Ascending aorta (tissue), 2 donors: Measurements from ENCODE around the gene POFUT1. TPM values are rescaled to one million over a fixed set of nuclear protein-coding genes. Genes with fewer than 3 reads are reported as not detected.
"Not testable (repeated sequence)": the region's sequence is repeated elsewhere in the genome, so short reads cannot be mapped to it uniquely, and the experiment has no call there.

ENCODE experiments used
- DNase-seq, 2 donors: peaks; one replicate each; pipeline ENCODE4 v3.0.0-alpha.2; 2019; ENCODE audit warnings: low spot score in 2 of 2
- H3K27ac ChIP-seq, 2 donors: fragments of 200-600 bp; sonication (generic); one replicate each; pipeline ENCODE4 v1.5.1; 2016 to 2017; ENCODE audit warnings: mild to moderate bottlenecking in 1 of 2
- H3K27me3 ChIP-seq: fragments of 200-600 bp; sonication (generic); one replicate; pipeline ENCODE4 v1.5.1; 2017
- H3K36me3 ChIP-seq, 2 donors: fragments of 200-600 bp; sonication (generic); one replicate each; pipeline ENCODE4 v1.5.1; 2016
- H3K4me1 ChIP-seq, 2 donors: fragments of 200-600 bp; sonication (generic); one replicate each; pipeline ENCODE4 v1.5.1; 2016 to 2017; ENCODE audit warnings: mild to moderate bottlenecking in 1 of 2
- H3K4me3 ChIP-seq, 2 donors: fragments of 200-600 bp; sonication (generic); one replicate each; pipeline ENCODE4 v1.5.1; 2016 to 2017; ENCODE audit warnings: mild to moderate bottlenecking in 1 of 2
- H3K9me3 ChIP-seq, 2 donors: fragments of 200-600 bp; sonication (generic); one replicate each; pipeline ENCODE4 v1.5.1; 2016
- intact Hi-C: fragments of 100-400 bp; cut with DNase I; formaldehyde crosslinking; loops from one replicate; pipeline ENCODE4 v1.15.1; 2023
- total RNA-seq: library from RNA; depleted of rRNA; stranded (reverse); fragments of >200 nt; gene quantifications from one replicate; pipeline ENCODE4 v1.1.0, GENCODE V29; 2016
- TF ChIP-seq, protein P1 (sequence below), 3 experiments: fragments of 200-600 bp in 2 of 3; fragments of 450-650 bp in 1 of 3; sonication (generic) in 2 of 3; IDR thresholded peaks; one replicate each; pipeline ENCODE4 v1.5.1; 2016 to 2019; ENCODE audit warnings: antibody characterized with exemption in 3 of 3, mild to moderate bottlenecking in 1 of 3, moderate library complexity in 1 of 3

POFUT1 gene
- total RNA-seq, 1 donor from 2014 or later = 29.8 TPM

- H3K36me3 ChIP-seq = peaks cover 31 to 35% of the 10 kb centered on the region in 2 donors
- H3K4me1 ChIP-seq = no peaks in the 10 kb centered on the region
- no peak for DNase-seq
- intact Hi-C loops = no loop called here
- H3K9me3 ChIP-seq = no peaks in the 10 kb centered on the region
- no peaks in the 10 kb centered on the region for H3K27me3 ChIP-seq
- TF ChIP-seq, protein P1, sequence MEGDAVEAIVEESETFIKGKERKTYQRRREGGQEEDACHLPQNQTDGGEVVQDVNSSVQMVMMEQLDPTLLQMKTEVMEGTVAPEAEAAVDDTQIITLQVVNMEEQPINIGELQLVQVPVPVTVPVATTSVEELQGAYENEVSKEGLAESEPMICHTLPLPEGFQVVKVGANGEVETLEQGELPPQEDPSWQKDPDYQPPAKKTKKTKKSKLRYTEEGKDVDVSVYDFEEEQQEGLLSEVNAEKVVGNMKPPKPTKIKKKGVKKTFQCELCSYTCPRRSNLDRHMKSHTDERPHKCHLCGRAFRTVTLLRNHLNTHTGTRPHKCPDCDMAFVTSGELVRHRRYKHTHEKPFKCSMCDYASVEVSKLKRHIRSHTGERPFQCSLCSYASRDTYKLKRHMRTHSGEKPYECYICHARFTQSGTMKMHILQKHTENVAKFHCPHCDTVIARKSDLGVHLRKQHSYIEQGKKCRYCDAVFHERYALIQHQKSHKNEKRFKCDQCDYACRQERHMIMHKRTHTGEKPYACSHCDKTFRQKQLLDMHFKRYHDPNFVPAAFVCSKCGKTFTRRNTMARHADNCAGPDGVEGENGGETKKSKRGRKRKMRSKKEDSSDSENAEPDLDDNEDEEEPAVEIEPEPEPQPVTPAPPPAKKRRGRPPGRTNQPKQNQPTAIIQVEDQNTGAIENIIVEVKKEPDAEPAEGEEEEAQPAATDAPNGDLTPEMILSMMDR (IDR thresholded peaks at IDR 0.05) = no peak
- no peak overlapping the region for H3K27ac ChIP-seq
- H3K4me3 ChIP-seq = no peak overlapping the region
These were observed 39.3 kb upstream of the POFUT1 start for GRCh38 chr20:32168184-32168910.

DNA sequence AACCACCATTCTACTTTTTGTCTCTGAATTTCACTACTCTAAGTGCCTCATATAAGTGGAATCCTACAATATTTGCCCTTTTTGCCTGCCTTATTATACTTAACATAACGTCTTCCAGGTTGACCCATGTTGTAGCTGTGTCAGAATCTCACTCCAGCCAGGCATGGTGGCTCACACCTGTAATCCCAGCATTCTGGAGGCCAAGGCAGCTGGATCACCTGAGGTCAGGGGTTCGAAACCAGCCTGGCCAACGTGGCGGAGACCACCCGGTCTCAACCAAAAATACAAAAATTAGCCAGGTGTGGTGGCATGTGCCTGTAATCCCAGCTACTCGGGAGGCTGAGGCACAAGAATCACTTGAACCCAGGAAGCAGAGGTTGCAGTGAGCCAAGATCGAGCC is 30.0 kb upstream of the POFUT1 start:
- H3K27ac ChIP-seq, H3K4me3 ChIP-seq, H3K4me1 ChIP-seq, intact Hi-C loops, H3K27me3 ChIP-seq, H3K36me3 ChIP-seq, DNase-seq, H3K9me3 ChIP-seq: not testable (repeated sequence)

DNA sequence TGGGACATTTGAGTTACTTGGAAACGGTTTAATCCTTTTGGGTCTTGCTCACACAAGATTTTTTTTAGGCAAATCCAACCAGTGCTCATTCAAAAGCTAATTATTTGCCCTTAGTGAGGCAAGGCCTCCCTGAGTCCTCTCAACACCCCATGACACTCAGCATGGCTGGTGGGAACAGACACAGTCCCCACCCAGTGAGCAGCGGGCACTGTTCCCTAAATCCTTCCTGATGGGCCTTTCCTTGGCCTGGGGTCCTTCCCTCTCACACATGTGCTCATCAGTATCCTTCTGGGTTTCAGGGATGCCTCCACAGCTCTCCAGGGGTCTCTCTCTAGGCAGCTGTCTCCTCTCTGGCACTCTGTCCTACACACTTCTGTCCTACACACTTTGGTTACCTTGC is 28.2 kb upstream of the POFUT1 start:
- TF ChIP-seq, protein P1 (IDR thresholded peaks at IDR 0.05) = no peak
- Histone ChIP-seq H3K4me1 (no peaks in the 10 kb centered on the region), H3K36me3 (no peaks in the 10 kb centered on the region), H3K27me3 (no peaks in the 10 kb centered on the region), H3K27ac (no peak overlapping the region), H3K9me3 (no peaks in the 10 kb centered on the region), H3K4me3 (no peak overlapping the region)
- intact Hi-C loops = no loop called here
- DNase-seq = no peak

DNA sequence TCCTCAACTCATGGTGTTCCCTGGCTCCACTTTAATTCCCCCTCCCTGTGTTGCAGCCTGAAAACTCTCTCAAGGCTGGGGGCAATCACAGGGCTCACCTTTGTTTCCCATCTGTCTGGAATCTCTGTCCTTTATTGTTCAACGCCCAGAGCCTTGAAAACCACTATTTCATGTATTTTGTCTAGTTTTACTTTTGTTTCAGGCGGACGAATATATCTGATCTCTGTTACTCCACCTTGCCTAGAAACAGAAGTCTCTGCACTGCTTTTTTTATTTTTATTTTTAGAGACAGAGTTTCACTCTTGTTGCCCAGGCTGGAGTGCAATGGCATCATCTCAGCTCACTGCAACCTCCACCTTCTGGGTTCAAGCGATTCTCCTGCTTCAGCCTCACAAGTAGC is 27.7 kb upstream of the POFUT1 start:
- TF ChIP-seq, protein P1 (IDR thresholded peaks at IDR 0.05) = no peak
- DNase-seq = no peak
- Histone ChIP-seq H3K36me3 (no peaks in the 10 kb centered on the region), H3K27ac (no peak overlapping the region), H3K4me1 (no peaks in the 10 kb centered on the region), H3K27me3 (no peaks in the 10 kb centered on the region), H3K4me3 (no peak overlapping the region), H3K9me3 (no peaks in the 10 kb centered on the region)
- intact Hi-C loops = no loop called here

- H3K4me1 ChIP-seq = no peaks in the 10 kb centered on the region
- no peaks in the 10 kb centered on the region for H3K27me3 ChIP-seq
- H3K4me3 ChIP-seq = no peak overlapping the region
- H3K36me3 ChIP-seq = no peaks in the 10 kb centered on the region
- DNase-seq = no peak
- intact Hi-C loops = no loop called here
- TF ChIP-seq, protein P1 (IDR thresholded peaks at IDR 0.05) = no peak
- no peak overlapping the region for H3K27ac ChIP-seq
- no peaks in the 10 kb centered on the region for H3K9me3 ChIP-seq
These were observed 26.1 kb upstream of the POFUT1 start for GRCh38 chr20:32181606-32182005.

GRCh38 chr20:32183947-32184635 is 23.6 kb upstream of the POFUT1 start:
- intact Hi-C loops = no loop called here
- H3K27me3 ChIP-seq = no peaks in the 10 kb centered on the region
- no peaks in the 10 kb centered on the region for H3K9me3 ChIP-seq
- peaks cover 7 to 11% of the 10 kb centered on the region in 2 donors for H3K4me1 ChIP-seq
- no peak overlapping the region for H3K27ac ChIP-seq
- TF ChIP-seq, protein P1 (IDR thresholded peaks at IDR 0.05) = no peak
- no peaks in the 10 kb centered on the region for H3K36me3 ChIP-seq
- H3K4me3 ChIP-seq = no peak overlapping the region
- no peak for DNase-seq
